SU-DHL-6 (cell line): ENCODE results near the gene ACTR8.

Experiments used
- H2AFZ ChIP-seq: fragments of 200-600 bp; sonication (generic); 2 replicates; pipeline ENCODE4 v1.6.1; 2014; ENCODE audit warnings: low read depth, mild to moderate bottlenecking, moderate library complexity, mixed read lengths, antibody characterized with exemption, low read length; ENCODE audit not compliant: severe bottlenecking
- H3F3A ChIP-seq: fragments of 200-600 bp; shearing (Covaris generic); 2 replicates; pipeline ENCODE4 v1.6.0; 2016; ENCODE audit warnings: antibody characterized with exemption, mild to moderate bottlenecking; ENCODE audit not compliant: insufficient read depth
- H3K27ac ChIP-seq: fragments of 200-600 bp; sonication (generic); 2 replicates; pipeline ENCODE4 v1.5.1; 2016; ENCODE audit warnings: low read depth, mild to moderate bottlenecking, low read length, moderate library complexity, mixed read lengths
- H3K27me3 ChIP-seq: fragments of 200-600 bp; sonication (generic), shearing (Covaris generic); 2 replicates; pipeline ENCODE4 v1.6.0; 2014; ENCODE audit warnings: mild to moderate bottlenecking, low read length
- H3K36me3 ChIP-seq: fragments of 200-600 bp; sonication (generic); 2 replicates; pipeline ENCODE4 v1.6.1; 2014; ENCODE audit warnings: mild to moderate bottlenecking, low read length, mixed read lengths
- H3K4me2 ChIP-seq: fragments of 300-600, 200-600 bp; shearing (Covaris generic), sonication (generic); 2 replicates; pipeline ENCODE4 v1.6.0; 2014; ENCODE audit warnings: low read length, low read depth, mild to moderate bottlenecking; ENCODE audit not compliant: poor library complexity, severe bottlenecking
- H3K4me3 ChIP-seq: fragments of 200-600 bp; sonication (generic); 2 replicates; pipeline ENCODE4 v1.5.1; 2014; ENCODE audit warnings: antibody characterized with exemption, low read length, mild to moderate bottlenecking, mixed read lengths; ENCODE audit not compliant: insufficient read depth, poor library complexity, severe bottlenecking
- H3K79me2 ChIP-seq: fragments of 200-600 bp; sonication (generic); 2 replicates; pipeline ENCODE4 v1.6.1; 2014; ENCODE audit warnings: mild to moderate bottlenecking, low read length, moderate library complexity; ENCODE audit not compliant: insufficient read depth
- H3K9ac ChIP-seq: fragments of 200-600 bp; sonication (generic); 2 replicates; pipeline ENCODE4 v1.7.0; 2014; ENCODE audit warnings: mild to moderate bottlenecking, low read length
- H3K9me2 ChIP-seq: fragments of 200-600 bp; sonication (generic); replicated peaks from 2 replicates; pipeline ENCODE4 v1.6.1; 2014; ENCODE audit warnings: low read length; ENCODE audit not compliant: insufficient read depth
- H3K9me3 ChIP-seq: fragments of 200-600 bp; sonication (generic); 2 replicates; pipeline ENCODE4 v1.6.1; 2014; ENCODE audit warnings: low read length, mixed read lengths; ENCODE audit not compliant: insufficient read depth
- H4K20me1 ChIP-seq: fragments of 200-600 bp; sonication (generic); 2 replicates; pipeline ENCODE4 v1.6.1; 2014; ENCODE audit warnings: low read depth, mild to moderate bottlenecking, antibody characterized with exemption, low read length, moderate library complexity, mixed read lengths
- EZH2phosphoT487 ChIP-seq: fragments of 200-600 bp; sonication (generic), shearing (Covaris generic); conservative IDR thresholded peaks from 2 replicates; pipeline ENCODE4 v1.6.1; 2018; ENCODE audit warnings: mild to moderate bottlenecking, antibody characterized with exemption, low read length, moderate library complexity, mixed read lengths
- TF ChIP-seq, protein P1 (sequence below): fragments of 200-600 bp; sonication (generic); IDR thresholded peaks from one replicate; pipeline ENCODE4 v1.5.1; 2017; ENCODE audit warnings: antibody characterized with exemption, mild to moderate bottlenecking, low read length, moderate library complexity; ENCODE audit not compliant: insufficient read depth, poor library complexity, severe bottlenecking

The ACTR8 gene

DNA sequence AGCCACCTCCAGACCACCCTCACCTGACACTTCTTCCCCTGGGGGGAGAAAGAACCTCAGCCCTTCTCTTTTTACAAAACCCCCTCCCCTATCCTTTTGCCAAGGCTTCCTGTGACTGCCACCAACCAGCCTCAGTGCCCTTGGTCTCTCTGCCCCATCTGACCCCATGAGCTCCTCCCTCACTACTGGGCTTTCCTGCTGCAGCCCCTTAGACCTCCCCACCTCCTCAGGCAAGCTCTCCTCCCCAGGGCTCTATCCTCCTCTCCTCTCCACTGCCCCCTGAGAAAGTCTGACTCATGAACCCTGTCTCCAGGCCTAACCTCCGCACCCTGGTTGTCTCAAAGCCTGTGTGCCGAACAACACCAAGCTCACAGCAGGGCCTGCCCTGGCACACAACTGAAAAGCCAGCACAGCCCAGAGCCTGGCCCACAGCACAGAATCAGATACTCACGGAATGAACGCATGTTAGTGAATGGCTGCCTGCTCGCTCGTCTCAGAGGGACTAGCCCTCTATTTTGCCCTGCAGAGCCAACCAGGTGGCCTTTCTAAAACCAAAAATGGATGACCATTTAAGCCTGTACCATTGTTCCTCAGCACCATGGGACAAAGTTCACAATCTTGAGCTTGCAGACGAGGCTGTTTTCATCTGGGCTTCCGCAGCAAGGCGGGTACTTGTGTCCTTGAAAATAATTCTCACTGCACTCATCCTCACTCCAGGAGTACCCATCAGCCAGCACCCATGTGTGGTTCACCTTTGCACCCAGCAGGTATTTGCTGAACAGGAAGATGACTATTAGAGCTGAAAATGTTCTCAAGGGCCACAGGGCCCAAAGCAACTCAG is 37.5 kb downstream of the ACTR8 start:
- Histone ChIP-seq H3K27ac (peak overlapping the region; percentile 98), H3K4me3 (peak overlapping the region; percentile 69), H3K27me3 (no peaks in the 10 kb centered on the region), H3K79me2 (peaks cover 56% of the 10 kb centered on the region), H3K9ac (peak overlapping the region; percentile 93), H4K20me1 (no peaks in the 10 kb centered on the region), H3K9me3 (no peaks in the 10 kb centered on the region), H3K4me2 (peak overlapping the region; percentile 80), H2AFZ (no peak overlapping the region), H3F3A (peaks cover 32% of the 10 kb centered on the region), H3K36me3 (peaks cover 5% of the 10 kb centered on the region; the same call in 1 of the 2 replicates), H3K9me2 (no peaks in the 10 kb centered on the region)
- TF ChIP-seq EZH2phosphoT487: no peak
- TF ChIP-seq, protein P1, sequence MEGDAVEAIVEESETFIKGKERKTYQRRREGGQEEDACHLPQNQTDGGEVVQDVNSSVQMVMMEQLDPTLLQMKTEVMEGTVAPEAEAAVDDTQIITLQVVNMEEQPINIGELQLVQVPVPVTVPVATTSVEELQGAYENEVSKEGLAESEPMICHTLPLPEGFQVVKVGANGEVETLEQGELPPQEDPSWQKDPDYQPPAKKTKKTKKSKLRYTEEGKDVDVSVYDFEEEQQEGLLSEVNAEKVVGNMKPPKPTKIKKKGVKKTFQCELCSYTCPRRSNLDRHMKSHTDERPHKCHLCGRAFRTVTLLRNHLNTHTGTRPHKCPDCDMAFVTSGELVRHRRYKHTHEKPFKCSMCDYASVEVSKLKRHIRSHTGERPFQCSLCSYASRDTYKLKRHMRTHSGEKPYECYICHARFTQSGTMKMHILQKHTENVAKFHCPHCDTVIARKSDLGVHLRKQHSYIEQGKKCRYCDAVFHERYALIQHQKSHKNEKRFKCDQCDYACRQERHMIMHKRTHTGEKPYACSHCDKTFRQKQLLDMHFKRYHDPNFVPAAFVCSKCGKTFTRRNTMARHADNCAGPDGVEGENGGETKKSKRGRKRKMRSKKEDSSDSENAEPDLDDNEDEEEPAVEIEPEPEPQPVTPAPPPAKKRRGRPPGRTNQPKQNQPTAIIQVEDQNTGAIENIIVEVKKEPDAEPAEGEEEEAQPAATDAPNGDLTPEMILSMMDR: no peak

DNA sequence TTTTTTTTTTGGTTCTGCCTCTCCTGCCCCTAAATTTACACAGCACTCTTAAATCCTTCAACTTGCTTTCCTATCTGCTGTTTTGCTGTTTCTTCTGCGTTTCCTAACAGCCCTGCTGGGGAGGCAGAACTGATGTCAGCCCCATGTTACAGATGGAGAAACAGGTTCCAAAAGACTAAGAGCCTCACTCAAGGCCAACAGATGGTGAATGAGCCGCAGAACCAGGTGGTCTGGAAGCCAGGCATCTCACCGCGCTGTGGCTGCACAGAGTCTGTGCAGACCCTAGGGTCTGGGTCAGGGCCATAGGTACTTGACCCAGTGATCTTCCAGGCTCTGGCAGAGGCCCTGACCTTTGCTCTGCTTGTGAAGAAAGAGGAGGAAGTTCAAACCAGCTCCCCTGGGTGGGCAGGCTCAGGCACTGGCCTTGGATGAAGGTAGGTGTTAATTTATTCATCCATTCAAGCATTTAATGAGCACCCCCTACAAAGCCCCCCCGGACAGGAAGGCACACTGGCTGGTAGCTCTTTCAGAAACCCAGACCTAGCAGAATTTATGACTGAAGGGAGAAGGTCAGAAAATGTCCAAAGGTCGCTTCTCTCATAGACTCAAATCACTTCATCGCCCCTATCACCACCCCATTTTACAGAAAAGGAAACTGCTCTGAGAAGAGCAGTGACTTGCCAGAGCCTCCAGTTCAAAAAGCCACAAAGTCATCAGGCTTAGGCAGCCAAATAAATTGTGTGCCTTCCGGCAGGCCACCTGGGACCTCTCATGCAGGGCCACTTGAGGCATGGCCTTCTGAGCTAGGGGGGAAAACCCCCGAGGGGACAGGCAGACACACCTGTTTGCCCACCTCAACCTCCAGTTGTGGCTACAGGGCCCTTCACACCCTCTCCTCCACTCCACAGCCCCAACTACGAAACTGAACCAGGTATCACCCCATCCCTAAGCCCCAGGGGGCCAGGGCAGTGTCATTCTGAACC is 38.5 kb downstream of the ACTR8 start:
- peak overlapping the region; percentile 98 for H3K27ac ChIP-seq
- H3K36me3 ChIP-seq: peaks cover 8% of the 10 kb centered on the region; the same call in 1 of the 2 replicates
- peak overlapping the region; percentile 80 for H3K4me2 ChIP-seq
- no peaks in the 10 kb centered on the region for H3K27me3 ChIP-seq
- H3K9me2 ChIP-seq: no peaks in the 10 kb centered on the region
- H3K79me2 ChIP-seq: peaks cover 50% of the 10 kb centered on the region
- TF ChIP-seq EZH2phosphoT487: no peak
- TF ChIP-seq, protein P1: no peak
- H4K20me1 ChIP-seq: no peaks in the 10 kb centered on the region
- H3K9ac ChIP-seq: peak overlapping the region; percentile 93
- no peaks in the 10 kb centered on the region for H3K9me3 ChIP-seq
- no peak overlapping the region for H2AFZ ChIP-seq
- peak overlapping the region; percentile 11 for H3K4me3 ChIP-seq
- peaks cover 32% of the 10 kb centered on the region for H3F3A ChIP-seq

DNA sequence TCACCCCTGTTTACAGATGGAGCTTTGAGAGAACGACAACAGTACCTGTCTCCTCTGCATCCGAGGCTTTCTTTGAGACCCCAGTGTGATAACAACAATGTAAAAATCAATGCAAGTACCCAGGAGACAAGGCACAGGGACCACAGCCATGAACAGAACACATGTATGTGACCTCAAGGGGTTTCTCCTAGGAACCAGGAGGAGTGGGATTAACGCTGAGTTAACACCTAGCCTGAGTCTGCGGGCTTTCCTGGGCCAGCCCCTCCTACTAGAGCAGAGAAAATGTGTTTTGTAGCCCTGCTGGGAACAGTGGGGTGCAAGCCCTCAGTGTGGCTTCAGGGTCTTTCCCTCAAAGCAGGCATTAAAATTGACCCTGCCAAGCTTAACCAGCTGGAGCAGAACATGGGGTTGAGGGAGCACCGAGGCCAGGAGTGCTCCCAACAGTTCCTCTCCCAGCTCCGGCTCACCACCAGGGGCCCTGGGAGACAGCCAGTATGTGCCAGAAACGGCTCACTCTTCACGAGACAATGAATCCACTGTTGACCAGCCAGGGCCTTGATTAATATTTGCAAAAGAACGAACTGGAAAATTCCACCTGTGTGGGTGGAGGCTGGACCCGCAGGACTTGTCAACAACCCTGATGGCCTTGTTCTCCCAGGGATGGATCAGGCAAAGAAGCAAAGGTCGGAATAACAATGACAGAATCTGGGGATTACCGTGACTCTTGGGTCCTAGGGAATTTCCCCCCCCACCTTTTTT is 39.3 kb downstream of the ACTR8 start:
- H3K27me3 ChIP-seq: no peaks in the 10 kb centered on the region
- H3K36me3 ChIP-seq: peaks cover 9% of the 10 kb centered on the region; the same call in 1 of the 2 replicates
- no peaks in the 10 kb centered on the region for H3K9me3 ChIP-seq
- H3K27ac ChIP-seq: peak overlapping the region; percentile 98
- H3K79me2 ChIP-seq: peaks cover 41% of the 10 kb centered on the region
- H3F3A ChIP-seq: peaks cover 32% of the 10 kb centered on the region
- peak overlapping the region; percentile 80 for H3K4me2 ChIP-seq
- no peak for TF ChIP-seq EZH2phosphoT487
- TF ChIP-seq, protein P1: no peak
- no peaks in the 10 kb centered on the region for H3K9me2 ChIP-seq
- no peak overlapping the region for H2AFZ ChIP-seq
- H4K20me1 ChIP-seq: no peaks in the 10 kb centered on the region
- peak overlapping the region; percentile 11 for H3K4me3 ChIP-seq
- H3K9ac ChIP-seq: peak overlapping the region; percentile 49
